MM.1S (cell line): ENCODE data around the gene CLDN20.

Experiments used
- DNase-seq: peaks from one replicate; pipeline ENCODE4 v3.0.0-alpha.2; 2015
- H2AFZ ChIP-seq: fragments of 300-600 bp; sonication (generic); 2 replicates; pipeline ENCODE4 v1.6.0; 2016; ENCODE audit warnings: antibody characterized with exemption, low read length
- H3F3A ChIP-seq: fragments of 300-600 bp; sonication (generic); 2 replicates; pipeline ENCODE4 v1.6.1; 2016; ENCODE audit warnings: mild to moderate bottlenecking, antibody characterized with exemption, low read length, moderate library complexity, mixed read lengths; ENCODE audit not compliant: insufficient read depth
- H3K27ac ChIP-seq: fragments of 300-600 bp; sonication (generic); 2 replicates; pipeline ENCODE4 v1.5.1; 2016; ENCODE audit warnings: mild to moderate bottlenecking, low read length
- H3K27me3 ChIP-seq: fragments of 300-600 bp; sonication (generic); replicated peaks from 2 replicates; pipeline ENCODE4 v1.6.0; 2016; ENCODE audit warnings: low read length; ENCODE audit not compliant: insufficient read depth
- H3K36me3 ChIP-seq: fragments of 300-600 bp; sonication (generic); replicated peaks from 2 replicates; pipeline ENCODE4 v1.6.1; 2016; ENCODE audit warnings: mild to moderate bottlenecking, low read length, mixed read lengths; ENCODE audit not compliant: insufficient read depth
- H3K4me1 ChIP-seq: fragments of 300-600 bp; sonication (generic); 2 replicates; pipeline ENCODE4 v1.6.1; 2016; ENCODE audit warnings: low read length, mixed read lengths
- H3K4me2 ChIP-seq: fragments of 300-600 bp; sonication (generic); 2 replicates; pipeline ENCODE4 v1.6.0; 2016; ENCODE audit warnings: low read depth, low read length
- H3K4me3 ChIP-seq: fragments of 300-600 bp; sonication (generic); 2 replicates; pipeline ENCODE4 v1.5.1; 2016; ENCODE audit warnings: low read length, mixed read lengths
- H3K79me2 ChIP-seq: fragments of 300-600 bp; sonication (generic); 2 replicates; pipeline ENCODE4 v1.6.1; 2016; ENCODE audit warnings: mixed run types, low read length, mixed read lengths
- H3K9ac ChIP-seq: fragments of 300-600 bp; sonication (generic); 2 replicates; pipeline ENCODE4 v1.6.1; 2016; ENCODE audit warnings: low read length, mixed read lengths
- H3K9me2 ChIP-seq: fragments of 300-600 bp; sonication (generic); replicated peaks from 2 replicates; pipeline ENCODE4 v1.6.1; 2016; ENCODE audit warnings: mild to moderate bottlenecking, low read length, mixed read lengths; ENCODE audit not compliant: insufficient read depth
- H3K9me3 ChIP-seq: fragments of 300-600 bp; sonication (generic); replicated peaks from 2 replicates; pipeline ENCODE4 v1.6.1; 2016; ENCODE audit warnings: mild to moderate bottlenecking, low read length, mixed read lengths; ENCODE audit not compliant: insufficient read depth
- H4K20me1 ChIP-seq: fragments of 300-600 bp; sonication (generic); 2 replicates; pipeline ENCODE4 v1.6.1; 2016; ENCODE audit warnings: mild to moderate bottlenecking, low read length, moderate library complexity, mixed read lengths; ENCODE audit not compliant: insufficient read depth
- CTCF ChIP-seq: fragments of 300-600 bp; sonication (generic); IDR thresholded peaks from 2 replicates; pipeline ENCODE4 v1.5.1; 2016; ENCODE audit warnings: antibody characterized with exemption, low read length, mixed read lengths
- EZH2 ChIP-seq: fragments of 300-600 bp; sonication (generic); optimal IDR thresholded peaks from 2 replicates; pipeline ENCODE3; 2017; ENCODE audit warnings: low read depth, mild to moderate bottlenecking, antibody characterized with exemption, low read length, mixed read lengths
- EZH2phosphoT487 ChIP-seq: fragments of 300-600 bp; sonication (generic); IDR thresholded peaks from 2 replicates; pipeline ENCODE4 v1.6.1; 2018; ENCODE audit warnings: antibody characterized with exemption, low read length

CLDN20 gene

GRCh38 chr6:155219299-155219698 lies 44.5 kb upstream of the CLDN20 start:
- no peaks in the 10 kb centered on the region for H3K9me2 ChIP-seq
- no peaks in the 10 kb centered on the region for H3K36me3 ChIP-seq
- no peak overlapping the region for H3K4me2 ChIP-seq
- no peaks in the 10 kb centered on the region for H4K20me1 ChIP-seq
- DNase-seq = no peak
- H3K4me3 ChIP-seq = no peak overlapping the region
- no peak overlapping the region for H3K9ac ChIP-seq
- no peaks in the 10 kb centered on the region for H3K9me3 ChIP-seq
- H3K4me1 ChIP-seq = no peaks in the 10 kb centered on the region
- TF ChIP-seq EZH2phosphoT487 (no peak), EZH2 (no peak), CTCF (no peak)
- no peak overlapping the region for H2AFZ ChIP-seq
- H3K79me2 ChIP-seq = no peaks in the 10 kb centered on the region
- H3F3A ChIP-seq = no peaks in the 10 kb centered on the region
- no peak overlapping the region for H3K27ac ChIP-seq
- no peaks in the 10 kb centered on the region for H3K27me3 ChIP-seq

DNA sequence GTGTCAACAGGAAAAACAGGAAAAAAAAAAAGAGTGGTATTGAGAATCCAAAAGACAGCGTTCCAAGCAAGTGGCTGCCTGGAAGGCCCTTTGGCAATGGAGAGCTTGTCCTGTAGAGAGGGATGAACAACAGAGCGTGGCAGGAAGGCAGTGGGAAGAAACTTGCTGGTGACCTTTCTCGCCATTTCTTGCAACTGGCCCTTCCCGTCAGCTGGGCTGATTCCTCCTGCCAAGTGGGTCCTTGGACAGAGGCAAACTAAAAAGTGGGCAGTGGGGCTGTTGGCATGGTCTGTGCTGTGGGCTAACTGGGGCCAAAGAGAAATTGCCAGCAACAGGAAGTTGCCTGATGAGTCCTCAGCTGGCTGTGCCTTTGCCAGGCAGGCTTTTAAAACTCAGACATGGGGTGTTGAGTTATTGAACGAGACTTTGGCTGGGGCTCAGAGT lies 43.9 kb upstream of the CLDN20 start:
- Histone ChIP-seq H3K9me2 (no peaks in the 10 kb centered on the region), H3K79me2 (no peaks in the 10 kb centered on the region), H3K27ac (no peak overlapping the region), H3K9me3 (no peaks in the 10 kb centered on the region), H3K4me2 (no peak overlapping the region), H4K20me1 (no peaks in the 10 kb centered on the region), H3K9ac (no peak overlapping the region), H3K27me3 (no peaks in the 10 kb centered on the region), H3K36me3 (no peaks in the 10 kb centered on the region), H3K4me1 (no peaks in the 10 kb centered on the region), H2AFZ (no peak overlapping the region), H3F3A (no peaks in the 10 kb centered on the region), H3K4me3 (no peak overlapping the region)
- DNase-seq = no peak
- TF ChIP-seq EZH2phosphoT487 = no peak
- TF ChIP-seq EZH2 = no peak
- no peak for TF ChIP-seq CTCF

GRCh38 chr6:155221086-155221485 lies 42.7 kb upstream of the CLDN20 start:
- Histone ChIP-seq H3K9me2 (no peaks in the 10 kb centered on the region), H2AFZ (no peak overlapping the region), H3K4me2 (no peak overlapping the region), H3K9me3 (no peaks in the 10 kb centered on the region), H3K9ac (no peak overlapping the region), H3K27me3 (no peaks in the 10 kb centered on the region), H3K79me2 (no peaks in the 10 kb centered on the region), H3K4me1 (no peaks in the 10 kb centered on the region), H3K27ac (no peak overlapping the region), H3K36me3 (no peaks in the 10 kb centered on the region), H3K4me3 (no peak overlapping the region), H4K20me1 (no peaks in the 10 kb centered on the region), H3F3A (no peaks in the 10 kb centered on the region)
- no peak for TF ChIP-seq EZH2phosphoT487
- TF ChIP-seq EZH2 = no peak
- no peak for TF ChIP-seq CTCF
- DNase-seq = no peak
